ENCODE measurements around the gene LRCH4. TPM values are rescaled to one million over a fixed set of nuclear protein-coding genes. Genes with fewer than 3 reads are reported as not detected.
"Not testable (repeated sequence)": the region's sequence is repeated elsewhere in the genome, so short reads cannot be mapped to it uniquely, and the experiment has no call there.

LRCH4 gene
- polyA plus RNA-seq, 3 donors from 2014 or later: 78.9 to 125 (median 90.4) TPM

GRCh38 chr7:100565133-100565571, 20.8 kb downstream of the LRCH4 start:
- Mint-ChIP-seq H3K36me3 (peaks cover 0 to 7% (median 4%) of the 10 kb centered on the region in 3 donors), H3K27me3 (ENCODE audit: low read depth in 3 of 3) (peaks cover 0 to 13% (median 7%) of the 10 kb centered on the region in 3 donors), H3K27ac (no peak overlapping the region), H3K9me3 (no peaks in the 10 kb centered on the region), H3K4me3 (no peak overlapping the region), H3K4me1 (peaks cover 23 to 27% of the 10 kb centered on the region in 2 donors)
- DNase-seq: no peak

GRCh38 chr7:100564405-100564804, 21.5 kb downstream of the LRCH4 start:
- Mint-ChIP-seq H3K36me3 (peaks cover 0 to 10% (median 7%) of the 10 kb centered on the region in 3 donors), H3K4me1 (peaks cover 23 to 31% of the 10 kb centered on the region in 2 donors), H3K27ac (peak overlapping the region in 2 of 6 donors; percentile 8 to 46)
- DNase-seq; H3K27me3 Mint-ChIP-seq (ENCODE audit: low read depth in 3 of 3); H3K9me3 Mint-ChIP-seq; H3K4me3 Mint-ChIP-seq: not testable (repeated sequence)

- Mint-ChIP-seq H3K9me3 (no peaks in the 10 kb centered on the region), H3K36me3 (peaks cover 0 to 10% (median 7%) of the 10 kb centered on the region in 3 donors), H3K27me3 (ENCODE audit: low read depth in 3 of 3) (peaks cover 0 to 4% (median 3%) of the 10 kb centered on the region in 3 donors), H3K27ac (peak overlapping the region in 2 of 6 donors; percentile 67 to 84), H3K4me3 (no peak overlapping the region), H3K4me1 (peaks cover 21 to 31% of the 10 kb centered on the region in 2 donors)
- DNase-seq: peak; percentile 69 to 76 (median 72)
Observed at GRCh38 chr7:100563809-100564400, 22.0 kb downstream of the LRCH4 start.

GRCh38 chr7:100563100-100563564, 22.8 kb downstream of the LRCH4 start:
- DNase-seq: no peak
- Mint-ChIP-seq H3K27ac (peak overlapping the region in 1 of 6 donors; percentile 59), H3K4me1 (peaks cover 15 to 26% of the 10 kb centered on the region in 2 donors), H3K4me3 (no peak overlapping the region), H3K9me3 (no peaks in the 10 kb centered on the region), H3K36me3 (peaks cover 0 to 10% (median 7%) of the 10 kb centered on the region in 3 donors), H3K27me3 (ENCODE audit: low read depth in 3 of 3) (peaks cover 0 to 2% (median 1%) of the 10 kb centered on the region in 3 donors)

- Mint-ChIP-seq H3K27me3 (ENCODE audit: low read depth in 3 of 3) (peaks cover 0 to 1% (median 0%) of the 10 kb centered on the region in 3 donors), H3K4me1 (peaks cover 8 to 19% of the 10 kb centered on the region in 2 donors), H3K4me3 (no peak overlapping the region), H3K9me3 (no peaks in the 10 kb centered on the region), H3K36me3 (peaks cover 0 to 10% (median 7%) of the 10 kb centered on the region in 3 donors), H3K27ac (peak overlapping the region in 1 of 6 donors; percentile 59)
- DNase-seq: no peak
Observed at GRCh38 chr7:100562195-100563099, 23.5 kb downstream of the LRCH4 start.

- Mint-ChIP-seq H3K4me1 (peaks cover 8 to 18% of the 10 kb centered on the region in 2 donors), H3K27me3 (ENCODE audit: low read depth in 3 of 3) (peaks cover 0 to 1% (median 0%) of the 10 kb centered on the region in 3 donors), H3K36me3 (peaks cover under 1 to 15% (median 7%) of the 10 kb centered on the region in 3 donors), H3K27ac (no peak overlapping the region), H3K4me3 (no peak overlapping the region), H3K9me3 (no peaks in the 10 kb centered on the region)
- DNase-seq: no peak
Observed at GRCh38 chr7:100561491-100562194, 24.3 kb downstream of the LRCH4 start.

- DNase-seq: no peak
- Mint-ChIP-seq H3K4me1 (peaks cover 8 to 22% of the 10 kb centered on the region in 2 donors), H3K27ac (no peak overlapping the region), H3K27me3 (ENCODE audit: low read depth in 3 of 3) (peaks cover 0 to 1% (median 0%) of the 10 kb centered on the region in 3 donors), H3K9me3 (no peaks in the 10 kb centered on the region), H3K4me3 (no peak overlapping the region), H3K36me3 (peaks cover 11 to 28% (median 12%) of the 10 kb centered on the region in 3 donors)
Observed at GRCh38 chr7:100559127-100559526, 26.8 kb downstream of the LRCH4 start.

GRCh38 chr7:100556541-100556940, 29.4 kb downstream of the LRCH4 start:
- Mint-ChIP-seq H3K27me3 (ENCODE audit: low read depth in 3 of 3) (peaks cover 0 to 1% (median 0%) of the 10 kb centered on the region in 3 donors), H3K9me3 (no peaks in the 10 kb centered on the region), H3K4me3 (no peak overlapping the region), H3K36me3 (peaks cover 13 to 35% (median 20%) of the 10 kb centered on the region in 3 donors), H3K27ac (peak overlapping the region in 1 of 6 donors; percentile 4), H3K4me1 (peaks cover 8 to 22% of the 10 kb centered on the region in 2 donors)
- no peak for DNase-seq

GRCh38 chr7:100555701-100556100, 30.2 kb downstream of the LRCH4 start:
- no peak for DNase-seq
- Mint-ChIP-seq H3K9me3 (no peaks in the 10 kb centered on the region), H3K27me3 (ENCODE audit: low read depth in 3 of 3) (peaks cover 0 to 1% (median 0%) of the 10 kb centered on the region in 3 donors), H3K4me1 (peaks cover 9 to 24% of the 10 kb centered on the region in 2 donors), H3K4me3 (no peak overlapping the region), H3K27ac (peak overlapping the region in 3 of 6 donors; percentile 20 to 67 (median 64)), H3K36me3 (peaks cover 13 to 35% (median 20%) of the 10 kb centered on the region in 3 donors)

GRCh38 chr7:100553032-100553431, 32.9 kb downstream of the LRCH4 start:
- no peak overlapping the region for H3K4me3 Mint-ChIP-seq
- peaks cover 15 to 38% (median 26%) of the 10 kb centered on the region in 3 donors for H3K36me3 Mint-ChIP-seq
- H3K27ac Mint-ChIP-seq: no peak overlapping the region
- peaks cover 28 to 39% of the 10 kb centered on the region in 2 donors for H3K4me1 Mint-ChIP-seq
- H3K27me3 Mint-ChIP-seq (ENCODE audit: low read depth in 3 of 3): peaks cover 0 to 6% (median 2%) of the 10 kb centered on the region in 3 donors
- no peaks in the 10 kb centered on the region for H3K9me3 Mint-ChIP-seq
- no peak for DNase-seq

- DNase-seq: no peak
- Mint-ChIP-seq H3K27ac (peak overlapping the region in 3 of 6 donors; percentile 2 to 34 (median 3)), H3K27me3 (ENCODE audit: low read depth in 3 of 3) (peaks cover 0 to 6% (median 2%) of the 10 kb centered on the region in 3 donors), H3K9me3 (no peaks in the 10 kb centered on the region), H3K4me1 (peaks cover 33 to 44% of the 10 kb centered on the region in 2 donors), H3K4me3 (no peak overlapping the region), H3K36me3 (peaks cover 15 to 38% (median 26%) of the 10 kb centered on the region in 3 donors)
Observed at GRCh38 chr7:100552532-100552931, 33.4 kb downstream of the LRCH4 start.

- Mint-ChIP-seq H3K36me3 (peaks cover 10 to 15% (median 13%) of the 10 kb centered on the region in 3 donors), H3K27ac (peak overlapping the region; percentile 89 to 99 (median 96)), H3K4me3 (peak overlapping the region; percentile 30 to 74 (median 58)), H3K4me1 (peaks cover 74 to 80% of the 10 kb centered on the region in 2 donors)
- not testable (repeated sequence) for H3K9me3 Mint-ChIP-seq; DNase-seq; H3K27me3 Mint-ChIP-seq (ENCODE audit: low read depth in 3 of 3)
Observed at GRCh38 chr7:100548446-100548845, 37.5 kb downstream of the LRCH4 start.

- Mint-ChIP-seq H3K9me3 (no peaks in the 10 kb centered on the region), H3K27ac (peak overlapping the region; percentile 89 to 99 (median 96)), H3K36me3 (peaks cover 10 to 11% (median 10%) of the 10 kb centered on the region in 3 donors), H3K4me3 (peak overlapping the region; percentile 69 to 91 (median 82)), H3K4me1 (peaks cover 80 to 86% of the 10 kb centered on the region in 2 donors), H3K27me3 (ENCODE audit: low read depth in 3 of 3) (peaks cover 2 to 6% (median 2%) of the 10 kb centered on the region in 3 donors)
- DNase-seq: no peak
Observed at GRCh38 chr7:100547872-100548271, 38.1 kb downstream of the LRCH4 start.
